T-cell (primary cell): ENCODE measurements around the gene SLC38A10. TPM values are rescaled to one million over a fixed set of nuclear protein-coding genes. Genes with fewer than 3 reads are reported as not detected.

Source experiments
- ATAC-seq, 4 experiments: fragments of 200-7000 bp in 3 of 4; fragments of 150-1000 bp in 1 of 4; cut with Tn5 transposase; replicated peaks in 1 of 4; 1 replicate in 3 of 4; 2 replicates in 1 of 4; pipeline ENCODE4 v1.10.0; 2021; ENCODE audit warnings: moderate library complexity in 3 of 4, mild to moderate bottlenecking in 2 of 4, moderate number of reproducible peaks in 1 of 4
- CTCF ChIA-PET, 2 donors: fragments of 300-600 bp; sonication (Branson Sonifier 250); formaldehyde crosslinking; loops; one replicate each; lab custom pipeline; 2022; ENCODE audit warnings: antibody characterized with exemption in 2 of 2; lab: Charles Lee
- POLR2A ChIA-PET, 2 donors: fragments of 300-600 bp; sonication (Branson Sonifier 250); formaldehyde crosslinking; loops; one replicate each; lab custom pipeline; 2022; ENCODE audit warnings: antibody characterized with exemption in 2 of 2; lab: Charles Lee
- DNase-seq, 35 experiments: peaks; one replicate each; pipeline versions ENCODE4 v3.0.0 to v3.0.0-alpha.2; 2013 to 2023
- H3K27ac ChIP-seq: one replicate; pipeline ENCODE4 v1.5.1; 2013; ENCODE audit warnings: low read length
- H3K27me3 ChIP-seq, 2 experiments: replicated peaks in 1 of 2; 1 replicate in 1 of 2; 2 replicates in 1 of 2; pipeline versions ENCODE4 v1.6.1 to v1.7.0; 2013; ENCODE audit warnings: low read length in 1 of 2, mixed read lengths in 1 of 2; ENCODE audit not compliant: control insufficient read depth in 2 of 2, insufficient read depth in 2 of 2; ENCODE audit errors: extremely low read depth in 1 of 2
- H3K36me3 ChIP-seq, 2 donors: 1 replicate in 1 of 2; 2 replicates in 1 of 2; pipeline versions ENCODE4 v1.6.1 to v1.7.0; 2013; ENCODE audit warnings: low read length in 1 of 2; ENCODE audit not compliant: control insufficient read depth in 2 of 2, insufficient read depth in 1 of 2; ENCODE audit errors: extremely low read depth in 1 of 2
- H3K4me1 ChIP-seq, 2 experiments: 1 replicate in 1 of 2; 2 replicates in 1 of 2; pipeline versions ENCODE4 v1.6.1 to v1.7.0; 2013; ENCODE audit warnings: low read length in 2 of 2, mixed read lengths in 1 of 2; ENCODE audit not compliant: insufficient read depth in 2 of 2, control insufficient read depth in 1 of 2; ENCODE audit errors: extremely low read depth in 1 of 2
- H3K4me3 ChIP-seq, 2 donors: 1 replicate in 1 of 2; 2 replicates in 1 of 2; pipeline versions ENCODE4 v1.5.1 to v1.7.0; 2013; ENCODE audit warnings: mild to moderate bottlenecking in 2 of 2, low read length in 1 of 2, moderate library complexity in 1 of 2; ENCODE audit not compliant: control insufficient read depth in 1 of 2; ENCODE audit errors: extremely low read depth in 1 of 2
- H3K9me3 ChIP-seq: 2 replicates; pipeline ENCODE4 v1.7.0; 2013
- H3K27ac Mint-ChIP-seq, 2 donors: one replicate each; pipeline ENCODE4 v1.8.0; 2020 to 2021; ENCODE audit warnings: mild to moderate bottlenecking in 2 of 2, mixed read lengths in 2 of 2
- H3K27me3 Mint-ChIP-seq, 2 donors: one replicate each; pipeline ENCODE4 v1.8.0; 2021 to 2022; ENCODE audit warnings: mixed read lengths in 2 of 2
- H3K36me3 Mint-ChIP-seq: one replicate; pipeline ENCODE4 v1.8.0; 2021; ENCODE audit warnings: mixed read lengths
- H3K4me1 Mint-ChIP-seq, 3 donors: one replicate each; pipeline ENCODE4 v1.8.0; 2020 to 2022; ENCODE audit warnings: mixed read lengths in 3 of 3, mild to moderate bottlenecking in 1 of 3
- H3K4me3 Mint-ChIP-seq, 3 donors: one replicate each; pipeline ENCODE4 v1.8.0; 2020 to 2022; ENCODE audit warnings: mild to moderate bottlenecking in 3 of 3, mixed read lengths in 3 of 3, moderate library complexity in 3 of 3
- H3K9me3 Mint-ChIP-seq, 3 donors: one replicate each; pipeline ENCODE4 v1.8.0; 2020 to 2022; ENCODE audit warnings: mixed read lengths in 3 of 3
- WGBS: methylation state at CpG from one replicate; pipeline ENCODE4 v1.1.5; 2013; ENCODE audit warnings: missing lambda C conversion rate; ENCODE audit not compliant: insufficient coverage; 5-methylcytosine and 5-hydroxymethylcytosine counted together
- total RNA-seq, 35 experiments: library from RNA in 6 of 35; stranded (reverse) in 6 of 35; fragments of 120-200 nt in 1 of 35; gene quantifications; one replicate each; pipeline versions ENCODE4 v1.2.1 to v1.2.4 and lab custom pipeline; 2013 to 2026

SLC38A10 gene
- total RNA-seq, 5 donors from 2014 or later (not counting 1 experiment from before 2014, with no cell fraction given): 52.8 to 95.2 (median 82.3) TPM

DNA sequence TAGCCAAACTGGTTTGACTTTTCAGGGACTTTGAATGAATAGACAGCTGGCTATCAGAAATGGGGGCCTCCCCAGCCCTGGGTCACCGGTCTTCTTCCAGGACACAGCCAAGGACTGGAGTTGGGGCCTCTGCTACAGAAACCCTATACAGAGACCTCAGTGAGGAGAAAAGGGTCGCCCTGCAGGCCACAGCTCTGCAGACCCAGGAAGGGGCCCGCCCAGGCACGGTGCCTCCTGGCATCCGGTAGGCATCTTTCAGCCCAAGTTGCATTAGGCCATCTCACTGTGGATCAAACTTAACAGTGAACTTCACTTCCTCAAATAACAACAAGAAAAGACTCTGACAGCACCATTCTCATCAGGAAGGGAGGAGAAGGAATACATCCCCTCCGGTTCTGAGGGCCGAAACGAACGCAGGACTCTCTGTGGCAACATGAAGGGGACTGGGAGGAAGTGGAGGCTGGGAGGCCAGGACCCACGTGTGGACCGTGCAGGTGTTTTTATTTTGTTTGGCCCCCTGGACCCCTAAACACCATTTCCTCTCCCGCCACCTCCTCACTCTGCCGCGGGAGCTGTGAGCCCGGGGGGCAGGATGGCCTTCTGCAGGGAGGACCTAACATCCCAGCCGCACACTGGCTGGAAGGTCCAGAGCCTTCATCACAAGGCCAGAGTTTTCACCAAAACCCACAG, 7.2 kb downstream of the SLC38A10 start:
- Histone ChIP-seq H3K9me3 (no peaks in the 10 kb centered on the region), H3K4me3 (no peak overlapping the region), H3K36me3 (peaks cover 17 to 40% of the 10 kb centered on the region in 2 donors), H3K27me3 (no peaks in the 10 kb centered on the region), H3K27ac (peak overlapping the region; percentile 28), H3K4me1 (peaks cover 25 to 67% of the 10 kb centered on the region in 2 experiments)
- Mint-ChIP-seq H3K27me3 (no peaks in the 10 kb centered on the region), H3K9me3 (no peaks in the 10 kb centered on the region), H3K36me3 (peaks cover 9% of the 10 kb centered on the region), H3K27ac (peak overlapping the region; percentile 86 to 87), H3K4me3 (peak overlapping the region in 1 of 3 donors; percentile 88), H3K4me1 (peaks cover 28 to 67% (median 55%) of the 10 kb centered on the region in 3 donors)
- ATAC-seq (no peak), DNase-seq (peak in 1 of 35 experiments; percentile 20)
- POLR2A ChIA-PET: no interaction called here
- 89% methylated on average over 4 of the region's 16 CpGs for WGBS
- CTCF ChIA-PET: no interaction called here

DNA sequence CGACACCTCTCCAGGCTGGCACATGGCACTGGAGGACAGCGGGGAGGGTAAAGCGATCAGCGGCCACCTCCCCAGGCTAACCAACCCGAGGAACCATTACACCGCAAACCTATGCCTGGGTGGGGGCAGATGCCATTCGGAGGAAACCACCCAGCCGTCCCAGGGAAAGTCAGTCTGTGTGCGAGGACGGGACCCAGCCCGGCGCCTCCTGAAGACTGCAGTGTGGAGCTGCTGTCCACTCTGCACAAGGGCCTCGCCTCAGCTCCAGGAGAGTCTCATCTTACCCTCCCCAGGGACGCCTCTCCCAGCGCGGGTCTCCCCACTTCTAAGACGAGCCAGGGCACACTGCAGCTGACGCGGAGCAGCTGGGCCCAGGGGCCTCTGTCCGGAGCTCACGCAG, 8.0 kb downstream of the SLC38A10 start:
- Histone ChIP-seq H3K9me3 (no peaks in the 10 kb centered on the region), H3K27me3 (no peaks in the 10 kb centered on the region), H3K4me1 (peaks cover 23 to 61% of the 10 kb centered on the region in 2 experiments), H3K27ac (peak overlapping the region; percentile 28), H3K36me3 (peaks cover 19 to 47% of the 10 kb centered on the region in 2 donors), H3K4me3 (no peak overlapping the region)
- 86% methylated on average over 15 of the region's 21 CpGs for WGBS
- Mint-ChIP-seq H3K27ac (peak overlapping the region; percentile 86 to 87), H3K27me3 (no peaks in the 10 kb centered on the region), H3K4me3 (peak overlapping the region in 1 of 3 donors; percentile 88), H3K4me1 (peaks cover 28 to 62% (median 53%) of the 10 kb centered on the region in 3 donors), H3K9me3 (no peaks in the 10 kb centered on the region), H3K36me3 (peaks cover 9% of the 10 kb centered on the region)
- ChIA-PET POLR2A (interaction anchor here in 1 of 2 donors (0.7 kb wide), 1 partner anchor 812 kb away, joined by 5 read pairs; no protein-coding TSS in a partner anchor), CTCF (no interaction called here)
- ATAC-seq (no peak), DNase-seq (no peak)

- Mint-ChIP-seq H3K27me3 (no peaks in the 10 kb centered on the region), H3K27ac (peak overlapping the region; percentile 86 to 87), H3K9me3 (no peaks in the 10 kb centered on the region), H3K36me3 (peaks cover 9% of the 10 kb centered on the region), H3K4me1 (peaks cover 28 to 59% (median 51%) of the 10 kb centered on the region in 3 donors), H3K4me3 (peak overlapping the region in 2 of 3 donors; percentile 51 to 88)
- ChIA-PET POLR2A (interaction anchor here in 1 of 2 donors (0.7 kb wide), 1 partner anchor 811 kb away, joined by 5 read pairs; no protein-coding TSS in a partner anchor), CTCF (no interaction called here)
- Histone ChIP-seq H3K27me3 (no peaks in the 10 kb centered on the region), H3K4me1 (peaks cover 23 to 56% of the 10 kb centered on the region in 2 experiments), H3K36me3 (peaks cover 24 to 52% of the 10 kb centered on the region in 2 donors), H3K4me3 (no peak overlapping the region), H3K27ac (peak overlapping the region; percentile 66), H3K9me3 (no peaks in the 10 kb centered on the region)
- DNase-seq: no peak
- ATAC-seq: no peak
- WGBS: 89% methylated on average over 12 of the region's 23 CpGs
Measured at GRCh38 chr17:81286491-81287145, 8.5 kb downstream of the SLC38A10 start.

DNA sequence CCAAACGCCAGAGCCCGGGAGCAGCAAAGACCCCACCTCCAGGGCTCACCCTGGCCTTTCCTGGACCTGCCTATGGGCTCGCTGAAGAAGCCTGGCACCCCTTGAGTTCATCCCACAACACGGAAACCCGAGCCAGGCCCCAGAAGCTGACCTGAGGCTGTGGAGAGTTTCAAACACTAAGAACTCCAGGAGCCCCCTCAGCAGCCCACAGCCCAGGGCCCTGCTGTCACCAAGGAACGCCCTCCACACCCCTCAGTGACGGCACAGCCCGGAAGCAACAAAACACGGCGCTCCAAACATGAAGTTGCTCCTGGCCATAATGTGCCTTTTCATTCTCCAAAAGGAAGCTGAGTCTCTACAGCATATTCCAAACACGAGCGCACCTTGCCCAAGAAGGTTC, 9.2 kb downstream of the SLC38A10 start:
- H3K9me3 Mint-ChIP-seq: no peaks in the 10 kb centered on the region
- ChIA-PET CTCF (no interaction called here), POLR2A (no interaction called here)
- Histone ChIP-seq H3K9me3 (no peaks in the 10 kb centered on the region), H3K4me1 (peaks cover 23 to 51% of the 10 kb centered on the region in 2 experiments), H3K27ac (peak overlapping the region; percentile 66), H3K36me3 (peaks cover 29 to 56% of the 10 kb centered on the region in 2 donors), H3K27me3 (no peaks in the 10 kb centered on the region), H3K4me3 (peak overlapping the region; percentile 61 to 83)
- H3K27ac Mint-ChIP-seq: peak overlapping the region; percentile 86 to 87
- ATAC-seq (no peak), DNase-seq (no peak)
- H3K36me3 Mint-ChIP-seq: peaks cover 9% of the 10 kb centered on the region
- H3K4me3 Mint-ChIP-seq: peak overlapping the region; percentile 79 to 88 (median 82)
- WGBS: 53% methylated on average over 11 of the region's 12 CpGs
- no peaks in the 10 kb centered on the region for H3K27me3 Mint-ChIP-seq
- peaks cover 28 to 54% (median 46%) of the 10 kb centered on the region in 3 donors for H3K4me1 Mint-ChIP-seq

- ChIA-PET CTCF (no interaction called here), POLR2A (interaction anchor here in 1 of 2 donors (0.5 kb wide), 1 partner anchor 112 kb away, joined by 6 read pairs; no protein-coding TSS in a partner anchor)
- Mint-ChIP-seq H3K27ac (peak overlapping the region; percentile 86 to 87), H3K9me3 (no peaks in the 10 kb centered on the region), H3K36me3 (peaks cover 11% of the 10 kb centered on the region), H3K4me3 (peak overlapping the region; percentile 79 to 88 (median 82)), H3K27me3 (no peaks in the 10 kb centered on the region), H3K4me1 (peaks cover 28 to 52% (median 46%) of the 10 kb centered on the region in 3 donors)
- Histone ChIP-seq H3K4me1 (peaks cover 23 to 51% of the 10 kb centered on the region in 2 experiments), H3K27ac (peak overlapping the region; percentile 66), H3K4me3 (peak overlapping the region; percentile 61 to 83), H3K9me3 (no peaks in the 10 kb centered on the region), H3K27me3 (no peaks in the 10 kb centered on the region), H3K36me3 (peaks cover 30 to 53% of the 10 kb centered on the region in 2 donors)
- ATAC-seq (peak; percentile 84 to 92 (median 87)), DNase-seq (peak; percentile 28 to 66 (median 40))
- 2% methylated on average over 30 of the region's 37 CpGs for WGBS
Measured at GRCh38 chr17:81285179-81285878, 9.8 kb downstream of the SLC38A10 start.

DNA sequence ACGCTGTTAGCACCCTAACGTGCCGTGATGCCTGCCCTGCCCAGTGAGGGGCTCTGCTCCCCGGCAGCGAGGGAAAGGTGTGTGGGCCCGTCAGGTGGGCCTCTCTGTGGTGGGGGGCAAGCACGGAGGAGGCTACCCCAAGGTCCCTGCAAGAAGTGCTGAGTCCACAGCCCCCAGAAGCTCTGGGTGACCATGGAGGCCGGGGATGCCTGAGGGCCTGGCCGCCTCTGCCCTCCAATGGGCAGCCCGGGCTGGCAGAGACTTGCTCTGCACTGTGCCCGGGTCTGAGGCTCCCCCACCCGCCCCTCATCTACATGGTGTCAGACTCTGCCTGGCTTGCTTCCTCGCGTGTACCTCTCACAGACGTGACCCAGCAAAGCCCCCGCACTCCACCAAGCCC, 12.2 kb downstream of the SLC38A10 start:
- WGBS: 96% methylated on average over 14 of the region's 16 CpGs
- Mint-ChIP-seq H3K27me3 (no peaks in the 10 kb centered on the region), H3K27ac (no peak overlapping the region), H3K9me3 (no peaks in the 10 kb centered on the region), H3K36me3 (peaks cover 15% of the 10 kb centered on the region), H3K4me3 (no peak overlapping the region), H3K4me1 (peaks cover 28 to 37% (median 37%) of the 10 kb centered on the region in 3 donors)
- ATAC-seq (no peak), DNase-seq (no peak)
- CTCF ChIA-PET: no interaction called here
- Histone ChIP-seq H3K4me3 (no peak overlapping the region), H3K27me3 (no peaks in the 10 kb centered on the region), H3K9me3 (no peaks in the 10 kb centered on the region), H3K4me1 (peaks cover 16 to 41% of the 10 kb centered on the region in 2 experiments), H3K27ac (no peak overlapping the region), H3K36me3 (peaks cover 39 to 57% of the 10 kb centered on the region in 2 donors)
- POLR2A ChIA-PET: no interaction called here
